ENCODE measurements around the gene MINDY4.
A peak's percentile ranks its signal among the peaks of the same experiment; 100 is the strongest.

MINDY4 gene

DNA sequence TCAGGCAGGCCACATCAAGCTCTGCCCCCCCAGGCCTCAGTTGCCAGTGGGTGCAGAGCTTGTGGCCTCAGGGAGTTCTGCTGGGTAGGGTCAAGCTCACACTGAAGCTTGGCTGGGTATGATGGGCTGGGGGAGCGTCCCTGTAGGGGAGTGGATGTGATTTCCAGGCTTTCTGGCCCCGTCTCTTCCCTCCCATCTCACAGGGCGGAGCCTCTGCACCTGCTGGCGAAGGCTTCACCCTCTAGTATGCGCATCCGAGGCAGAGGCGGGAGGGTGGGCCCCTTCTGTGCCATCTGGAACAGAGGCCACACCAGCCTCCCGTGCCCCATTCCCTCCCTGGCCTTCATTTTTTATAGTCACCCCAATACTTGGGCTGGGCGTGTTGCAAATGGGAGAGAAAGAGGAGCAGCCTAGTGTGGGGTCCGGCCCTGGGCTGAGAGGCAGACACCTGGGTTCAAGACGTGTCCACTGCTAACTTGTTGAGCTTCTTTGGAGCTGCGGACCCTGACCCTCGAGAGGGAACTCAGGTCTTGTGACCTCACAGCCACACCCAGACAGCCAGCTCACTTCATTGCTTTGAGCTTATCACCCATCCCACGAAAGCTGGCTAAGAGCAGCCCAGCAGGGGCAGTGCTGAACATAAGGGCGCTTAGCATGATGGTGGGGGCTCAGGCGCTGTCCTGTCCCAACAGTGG, 142.8 kb downstream of the MINDY4 start:
- no peak for DNase-seq (ENCODE audit: low read depth)
- no peak overlapping the region for H3K4me3 ChIP-seq (ENCODE audit: low read length)
- TF ChIP-seq, protein P1, sequence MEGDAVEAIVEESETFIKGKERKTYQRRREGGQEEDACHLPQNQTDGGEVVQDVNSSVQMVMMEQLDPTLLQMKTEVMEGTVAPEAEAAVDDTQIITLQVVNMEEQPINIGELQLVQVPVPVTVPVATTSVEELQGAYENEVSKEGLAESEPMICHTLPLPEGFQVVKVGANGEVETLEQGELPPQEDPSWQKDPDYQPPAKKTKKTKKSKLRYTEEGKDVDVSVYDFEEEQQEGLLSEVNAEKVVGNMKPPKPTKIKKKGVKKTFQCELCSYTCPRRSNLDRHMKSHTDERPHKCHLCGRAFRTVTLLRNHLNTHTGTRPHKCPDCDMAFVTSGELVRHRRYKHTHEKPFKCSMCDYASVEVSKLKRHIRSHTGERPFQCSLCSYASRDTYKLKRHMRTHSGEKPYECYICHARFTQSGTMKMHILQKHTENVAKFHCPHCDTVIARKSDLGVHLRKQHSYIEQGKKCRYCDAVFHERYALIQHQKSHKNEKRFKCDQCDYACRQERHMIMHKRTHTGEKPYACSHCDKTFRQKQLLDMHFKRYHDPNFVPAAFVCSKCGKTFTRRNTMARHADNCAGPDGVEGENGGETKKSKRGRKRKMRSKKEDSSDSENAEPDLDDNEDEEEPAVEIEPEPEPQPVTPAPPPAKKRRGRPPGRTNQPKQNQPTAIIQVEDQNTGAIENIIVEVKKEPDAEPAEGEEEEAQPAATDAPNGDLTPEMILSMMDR (conservative IDR thresholded peaks at IDR 0.05; ENCODE audit: low read length) = no peak

DNA sequence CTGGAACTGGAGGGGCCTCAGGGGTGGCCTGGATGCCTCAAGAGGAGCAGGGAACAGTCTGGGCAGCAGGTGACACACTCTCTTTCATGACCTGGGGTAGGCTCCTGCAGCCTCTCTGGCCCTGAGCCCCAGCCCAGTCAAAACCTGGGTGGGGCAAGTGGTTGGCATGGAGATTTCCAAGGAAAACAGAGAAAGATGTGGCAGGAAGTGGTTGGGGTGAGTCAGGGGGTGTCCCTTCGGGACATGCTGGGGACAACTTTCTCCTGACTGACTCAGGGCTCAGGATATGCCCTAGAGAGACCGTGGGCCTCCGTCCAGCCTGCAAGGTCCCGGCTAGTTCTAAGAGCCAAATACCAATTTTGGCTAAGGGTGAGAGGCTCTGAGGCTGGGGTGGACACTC, 143.4 kb downstream of the MINDY4 start:
- TF ChIP-seq, protein P1 (conservative IDR thresholded peaks at IDR 0.05; ENCODE audit: low read length) = no peak
- peak; percentile 80 for DNase-seq (ENCODE audit: low read depth)
- H3K4me3 ChIP-seq (ENCODE audit: low read length) = no peak overlapping the region

GRCh38 chr7:30915005-30915601, 143.9 kb downstream of the MINDY4 start:
- no peak overlapping the region for H3K4me3 ChIP-seq (ENCODE audit: low read length)
- peak; percentile 40 for DNase-seq (ENCODE audit: low read depth)
- TF ChIP-seq, protein P1 (conservative IDR thresholded peaks at IDR 0.05; ENCODE audit: low read length) = no peak

GRCh38 chr7:30915751-30916150, 144.5 kb downstream of the MINDY4 start:
- no peak overlapping the region for H3K4me3 ChIP-seq (ENCODE audit: low read length)
- TF ChIP-seq, protein P1 (conservative IDR thresholded peaks at IDR 0.05; ENCODE audit: low read length) = no peak
- no peak for DNase-seq (ENCODE audit: low read depth)

GRCh38 chr7:30916255-30916654, 145.0 kb downstream of the MINDY4 start:
- no peak overlapping the region for H3K4me3 ChIP-seq (ENCODE audit: low read length)
- DNase-seq (ENCODE audit: low read depth) = no peak
- TF ChIP-seq, protein P1 (conservative IDR thresholded peaks at IDR 0.05; ENCODE audit: low read length) = no peak

- no peak overlapping the region for H3K4me3 ChIP-seq (ENCODE audit: low read length)
- TF ChIP-seq, protein P1 (conservative IDR thresholded peaks at IDR 0.05; ENCODE audit: low read length) = no peak
- no peak for DNase-seq (ENCODE audit: low read depth)
These were observed 145.6 kb downstream of the MINDY4 start for GRCh38 chr7:30916767-30917166.
